Body of pancreas (tissue), 4 donors: ENCODE results near the gene EGLN1.
"Not testable (repeated sequence)": the region's sequence is repeated elsewhere in the genome, so short reads cannot be mapped to it uniquely, and the experiment has no call there.

ENCODE experiments used
- CTCF ChIP-seq, 7 experiments: fragments of 450-650 bp in 4 of 7; fragments of 200-600 bp in 3 of 7; sonication (generic) in 3 of 7; IDR thresholded peaks; one replicate each; pipeline ENCODE4 v1.5.1; 2016 to 2019; ENCODE audit warnings: antibody characterized with exemption in 7 of 7
- POLR2A ChIP-seq, 3 donors: fragments of 450-650 bp; IDR thresholded peaks; one replicate each; pipeline ENCODE4 v1.6.1; 2016; ENCODE audit warnings: antibody characterized with exemption in 3 of 3, mild to moderate bottlenecking in 2 of 3

- TF ChIP-seq CTCF, POLR2A (IDR thresholded peaks at IDR 0.05): not testable (repeated sequence)
These were observed 35.9 kb upstream of the EGLN1 start for GRCh38 chr1:231457956-231458355.
